ENCODE data around the gene CD40.

The CD40 gene

GRCh38 chr20:46117704-46118467, at the start of gene CD40:
Gene CD40, plus strand, starts transcription at chr20:46118314. Its CDS starts 30 bp downstream, at chr20:46118344.
- TF ChIP-seq CTCF (IDR thresholded peaks at IDR 0.05) (no peak), ZFX (IDR thresholded peaks at IDR 0.05; ENCODE audit: borderline replicate concordance) (no peak)
- H3K27ac ChIP-seq = no peak within 1 kb of the TSS

GRCh38 chr20:46070215-46070900, 47.8 kb upstream of the CD40 start:
- no peak for TF ChIP-seq CTCF (IDR thresholded peaks at IDR 0.05)
- TF ChIP-seq ZFX (IDR thresholded peaks at IDR 0.05; ENCODE audit: borderline replicate concordance) = no peak
- no peak overlapping the region for H3K27ac ChIP-seq

- H3K27ac ChIP-seq = no peak overlapping the region
Measured at GRCh38 chr20:46071573-46071972, 46.5 kb upstream of the CD40 start.

GRCh38 chr20:46073024-46073423, 45.1 kb upstream of the CD40 start:
- H3K27ac ChIP-seq = no peak overlapping the region
- TF ChIP-seq ZFX (IDR thresholded peaks at IDR 0.05; ENCODE audit: borderline replicate concordance) (no peak), CTCF (IDR thresholded peaks at IDR 0.05) (no peak)

More at GRCh38 chr20:46071573-46071972, 46.5 kb upstream of the CD40 start:
- TF ChIP-seq CTCF (IDR thresholded peaks at IDR 0.05) (no peak), ZFX (IDR thresholded peaks at IDR 0.05; ENCODE audit: borderline replicate concordance) (no peak)

GRCh38 chr20:46073443-46073842, 44.7 kb upstream of the CD40 start:
- H3K27ac ChIP-seq = no peak overlapping the region
- no peak for TF ChIP-seq CTCF (IDR thresholded peaks at IDR 0.05)
- no peak for TF ChIP-seq ZFX (IDR thresholded peaks at IDR 0.05; ENCODE audit: borderline replicate concordance)

- no peak overlapping the region for H3K27ac ChIP-seq
- TF ChIP-seq CTCF (IDR thresholded peaks at IDR 0.05) (no peak), ZFX (IDR thresholded peaks at IDR 0.05; ENCODE audit: borderline replicate concordance) (no peak)
Measured at GRCh38 chr20:46074006-46074405, 44.1 kb upstream of the CD40 start.

GRCh38 chr20:46076806-46077205, 41.3 kb upstream of the CD40 start:
- no peak overlapping the region for H3K27ac ChIP-seq
- TF ChIP-seq CTCF (IDR thresholded peaks at IDR 0.05) (no peak), ZFX (IDR thresholded peaks at IDR 0.05; ENCODE audit: borderline replicate concordance) (no peak)
